ENCODE data around the gene BEST1.

DNA sequence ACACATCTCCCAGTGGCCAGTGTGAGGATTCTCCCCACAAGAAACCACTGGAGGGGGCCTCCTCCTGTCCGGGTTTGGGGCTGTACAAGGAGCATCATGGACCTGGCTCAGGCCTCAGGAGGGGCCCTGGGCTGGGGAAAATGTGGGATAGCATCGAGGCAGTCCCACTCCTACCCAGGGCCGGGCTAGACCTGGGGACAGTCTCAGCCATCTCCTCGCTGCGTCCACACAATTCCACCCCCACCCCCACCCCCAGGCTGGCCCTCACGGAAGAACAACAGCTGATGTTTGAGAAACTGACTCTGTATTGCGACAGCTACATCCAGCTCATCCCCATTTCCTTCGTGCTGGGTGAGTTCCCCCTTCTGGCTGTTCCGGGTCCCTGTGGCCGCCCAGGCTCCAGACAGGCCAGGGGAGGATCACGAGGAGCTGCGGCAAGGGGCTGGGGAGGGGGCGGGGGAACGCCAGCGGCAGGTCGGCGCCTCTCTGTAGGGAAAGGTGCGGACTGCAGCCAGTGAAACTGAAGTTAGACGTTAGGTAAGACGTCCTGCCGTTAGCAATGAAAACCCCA lies 4.8 kb downstream of the BEST1 start:
- TF ChIP-seq YY1 (IDR thresholded peaks at IDR 0.05; ENCODE audit: insufficient read depth, insufficient read length): no peak
- TF ChIP-seq ZNF274 (IDR thresholded peaks at IDR 0.05; ENCODE audit: low read depth, low read length): no peak

Data from NT2/D1 (cell line).